Measurements from ENCODE around the gene ETS2. TPM values are rescaled to one million over a fixed set of nuclear protein-coding genes. Genes with fewer than 3 reads are reported as not detected.

The ETS2 gene
- total RNA-seq, 1 experiment from 2014 or later, result 35.3 TPM

- no peak overlapping the region for H3K27ac ChIP-seq (ENCODE audit: insufficient read length, low read depth, low read length)
- TF ChIP-seq CTCF (conservative IDR thresholded peaks at IDR 0.05), result no peak
- Mint-ChIP-seq H3K9me3 (no peaks in the 10 kb centered on the region; a peak in 1 of 5 replicates), H3K36me3 (ENCODE audit: insufficient read depth in 1 of 3, low read depth in 3 of 3) (peaks cover 36 to 56% (median 48%) of the 10 kb centered on the region in 3 experiments), H3K27me3 (ENCODE audit: low read depth) (no peaks in the 10 kb centered on the region), H3K4me1 (peaks cover 71 to 77% of the 10 kb centered on the region in 2 experiments), H3K27ac (peak overlapping the region; percentile 48 to 93 (median 90); a peak in 4 of 7 replicates), H3K4me3 (peak overlapping the region in 1 of 2 experiments; percentile 12; a peak in 1 of 5 replicates)
- H2BK20ac ChIP-seq (ENCODE audit: low read depth, low read length, poor library complexity, severe bottlenecking), result no peak overlapping the region
- H3K9me3 ChIP-seq (ENCODE audit: control insufficient read depth, low read depth, low read length), result no peaks in the 10 kb centered on the region
- H3K79me1 ChIP-seq (ENCODE audit: insufficient read depth, low read depth, low read length, poor library complexity, severe bottlenecking), result peaks cover 10% of the 10 kb centered on the region
- H3K23ac ChIP-seq (ENCODE audit: insufficient read length, low read depth, low read length), result no peak overlapping the region
- no peak overlapping the region for H4K5ac ChIP-seq (ENCODE audit: insufficient read length, low read depth, low read length)
- H2BK5ac ChIP-seq (ENCODE audit: insufficient read length, low read length), result no peak overlapping the region
- DNase-seq, result no peak
- no peak overlapping the region for H3K4ac ChIP-seq (ENCODE audit: low read depth, low read length)
- no peaks in the 10 kb centered on the region for H4K20me1 ChIP-seq (ENCODE audit: control insufficient read depth, insufficient read depth, insufficient read length)
- H3K4me2 ChIP-seq (ENCODE audit: insufficient read depth, insufficient read length, low read length), result no peak overlapping the region
- no peak overlapping the region for H2AK5ac ChIP-seq (ENCODE audit: insufficient read length, low read length)
- no peak overlapping the region for H3T11ph ChIP-seq (ENCODE audit: low read length)
- peaks cover 24% of the 10 kb centered on the region for H3K4me1 ChIP-seq (ENCODE audit: insufficient read depth, low read length)
- no peak overlapping the region for H3K18ac ChIP-seq (ENCODE audit: insufficient read length, low read depth, low read length)
- H2BK120ac ChIP-seq (ENCODE audit: low read depth, low read length, poor library complexity, severe bottlenecking), result no peak overlapping the region
- WGBS (ENCODE audit: extremely low coverage, insufficient read length, low lambda C conversion rate), result no CpG with 5 or more reads among the region's 5 CpGs
- no peak overlapping the region for H2AFZ ChIP-seq (ENCODE audit: low read length)
- peaks cover 24% of the 10 kb centered on the region; the same call in 1 of the 2 replicates for H3K79me2 ChIP-seq (ENCODE audit: insufficient read depth, low read length)
- no peak overlapping the region for H3K9ac ChIP-seq (ENCODE audit: extremely low read depth, insufficient read length, low read length)
- peaks cover 12% of the 10 kb centered on the region for H3K23me2 ChIP-seq (ENCODE audit: insufficient read length, low read depth, low read length, poor library complexity, severe bottlenecking)
- H2BK15ac ChIP-seq (ENCODE audit: low read depth, low read length), result no peak overlapping the region
- H3K14ac ChIP-seq (ENCODE audit: insufficient read depth, low read length), result no peak overlapping the region
- no peak overlapping the region for H2BK12ac ChIP-seq (ENCODE audit: insufficient read length, low read depth, low read length)
- H4K91ac ChIP-seq (ENCODE audit: insufficient read length, low read depth, low read length), result no peak overlapping the region
- no peak overlapping the region for H4K8ac ChIP-seq (replicated peaks; ENCODE audit: insufficient read length, low read depth, low read length)
- no peaks in the 10 kb centered on the region for H3K27me3 ChIP-seq (ENCODE audit: insufficient read depth, low read length)
- no peak overlapping the region for H3K56ac ChIP-seq (ENCODE audit: insufficient read length, low read depth, low read length)
Measured at GRCh38 chr21:38810826-38811164, 5.1 kb downstream of the ETS2 start.

All from H9 (cell line).